Muscle layer of duodenum (tissue), 2 donors: ENCODE data around the gene PID1.

ENCODE experiments used
- H3K27ac ChIP-seq: one replicate; pipeline ENCODE4 v1.7.0; 2013; ENCODE audit warnings: mild to moderate bottlenecking, low read length
- H3K27me3 ChIP-seq: one replicate; pipeline ENCODE4 v1.7.0; 2013; ENCODE audit warnings: low read depth, mild to moderate bottlenecking, control low read depth, low read length
- H3K36me3 ChIP-seq, 2 donors: one replicate each; pipeline ENCODE4 v1.7.0; 2013; ENCODE audit warnings: low read length in 2 of 2, control low read depth in 1 of 2, mild to moderate bottlenecking in 1 of 2; ENCODE audit not compliant: insufficient read depth in 2 of 2, control insufficient read depth in 1 of 2
- H3K4me1 ChIP-seq, 2 donors: one replicate each; pipeline ENCODE4 v1.7.0; 2013; ENCODE audit warnings: low read length in 2 of 2, mild to moderate bottlenecking in 2 of 2, control low read depth in 1 of 2, moderate library complexity in 1 of 2; ENCODE audit not compliant: insufficient read depth in 2 of 2, control insufficient read depth in 1 of 2
- H3K4me3 ChIP-seq, 2 donors: one replicate each; pipeline ENCODE4 v1.7.0; 2013; ENCODE audit warnings: low read length in 2 of 2, low read depth in 1 of 2, mild to moderate bottlenecking in 1 of 2
- H3K9me3 ChIP-seq, 2 donors: one replicate each; pipeline ENCODE4 v1.7.0; 2013; ENCODE audit warnings: low read length in 2 of 2, control low read depth in 1 of 2, mild to moderate bottlenecking in 1 of 2; ENCODE audit not compliant: control insufficient read depth in 1 of 2
- donor health status: healthy.

Gene PID1

DNA sequence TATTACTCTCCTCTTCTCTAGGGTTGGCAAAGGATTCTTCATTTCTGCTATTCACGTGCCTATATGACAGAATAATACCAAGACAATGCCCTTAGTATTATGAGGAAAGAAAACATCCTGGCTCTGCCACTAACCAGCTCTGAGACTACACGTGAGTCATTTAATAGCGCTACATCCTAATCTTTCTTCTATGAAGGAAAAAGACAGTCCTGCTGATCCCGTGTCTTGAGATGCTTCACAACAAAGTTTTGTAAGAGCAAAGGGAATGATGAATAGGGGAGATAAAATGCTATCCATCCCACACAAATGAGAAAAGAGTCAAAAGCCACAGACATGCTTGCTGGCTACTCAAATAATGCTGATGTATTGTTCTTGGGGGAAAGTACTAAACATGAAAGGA lies 152.8 kb downstream of the PID1 start:
- Histone ChIP-seq H3K27me3 (no peaks in the 10 kb centered on the region), H3K9me3 (no peaks in the 10 kb centered on the region), H3K27ac (no peak overlapping the region), H3K36me3 (no peaks in the 10 kb centered on the region), H3K4me1 (no peaks in the 10 kb centered on the region), H3K4me3 (no peak overlapping the region)

DNA sequence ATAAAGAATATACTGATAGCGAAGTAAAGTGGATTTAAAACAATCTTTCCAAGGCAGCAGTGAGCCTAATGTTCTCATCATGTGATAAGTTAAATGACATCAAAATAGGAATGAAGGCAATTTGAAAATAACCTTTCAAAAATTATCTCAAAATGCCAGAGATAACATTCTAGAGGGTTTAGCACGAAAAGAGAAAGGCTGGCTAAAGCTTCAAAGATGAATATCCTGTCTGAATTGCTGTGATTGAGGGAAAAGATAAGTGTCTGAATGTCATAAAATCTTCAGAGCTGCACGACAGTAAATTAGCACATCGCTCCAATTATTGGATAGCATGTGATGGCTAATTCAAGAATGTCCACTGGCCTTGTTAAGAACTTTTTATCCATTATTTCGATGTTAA lies 159.3 kb downstream of the PID1 start:
- Histone ChIP-seq H3K27ac (no peak overlapping the region), H3K9me3 (no peaks in the 10 kb centered on the region), H3K27me3 (no peaks in the 10 kb centered on the region), H3K36me3 (no peaks in the 10 kb centered on the region), H3K4me1 (no peaks in the 10 kb centered on the region), H3K4me3 (no peak overlapping the region)

DNA sequence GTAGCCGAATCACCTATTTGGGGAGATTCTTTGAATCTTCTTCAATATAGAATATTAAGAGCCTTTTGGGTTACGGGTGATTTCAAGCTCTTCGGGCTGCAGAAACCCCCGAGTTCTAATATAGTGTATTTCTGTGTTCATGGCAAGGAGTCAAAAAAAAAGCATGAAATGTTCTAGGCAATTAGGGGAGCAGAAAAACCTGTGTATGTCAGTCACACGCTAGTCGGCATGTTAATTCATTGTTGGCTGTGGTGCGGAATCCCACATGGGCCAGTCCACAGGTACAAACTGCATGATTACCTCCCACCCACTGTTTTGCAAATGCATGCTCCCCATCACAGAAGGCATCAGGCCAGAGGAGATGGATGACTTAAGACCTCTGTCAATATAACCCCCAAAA lies 161.9 kb downstream of the PID1 start:
- Histone ChIP-seq H3K36me3 (no peaks in the 10 kb centered on the region), H3K9me3 (no peaks in the 10 kb centered on the region), H3K27me3 (no peaks in the 10 kb centered on the region), H3K27ac (no peak overlapping the region), H3K4me1 (no peaks in the 10 kb centered on the region), H3K4me3 (no peak overlapping the region)

DNA sequence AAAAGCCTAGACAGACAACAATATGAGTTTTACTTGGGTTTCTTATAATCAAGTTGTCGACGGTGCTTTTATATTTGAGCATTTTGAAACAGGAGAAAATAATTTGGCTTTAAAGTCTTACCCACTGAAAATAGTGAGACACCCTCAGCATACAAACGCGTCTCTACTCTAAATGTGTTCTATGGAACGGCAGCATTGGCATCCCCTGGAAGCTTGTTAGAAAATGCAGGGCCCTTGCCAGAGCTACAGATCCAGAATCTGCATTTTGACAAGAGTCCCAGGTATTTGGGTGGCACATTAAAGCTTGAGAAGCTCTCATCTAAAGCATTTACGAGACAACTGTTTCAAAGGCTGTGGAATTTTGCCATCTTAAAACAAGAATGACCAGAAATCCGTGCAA lies 163.5 kb downstream of the PID1 start:
- no peaks in the 10 kb centered on the region for H3K4me1 ChIP-seq
- no peak overlapping the region for H3K27ac ChIP-seq
- no peaks in the 10 kb centered on the region for H3K36me3 ChIP-seq
- H3K9me3 ChIP-seq = no peaks in the 10 kb centered on the region
- no peaks in the 10 kb centered on the region for H3K27me3 ChIP-seq
- no peak overlapping the region for H3K4me3 ChIP-seq

DNA sequence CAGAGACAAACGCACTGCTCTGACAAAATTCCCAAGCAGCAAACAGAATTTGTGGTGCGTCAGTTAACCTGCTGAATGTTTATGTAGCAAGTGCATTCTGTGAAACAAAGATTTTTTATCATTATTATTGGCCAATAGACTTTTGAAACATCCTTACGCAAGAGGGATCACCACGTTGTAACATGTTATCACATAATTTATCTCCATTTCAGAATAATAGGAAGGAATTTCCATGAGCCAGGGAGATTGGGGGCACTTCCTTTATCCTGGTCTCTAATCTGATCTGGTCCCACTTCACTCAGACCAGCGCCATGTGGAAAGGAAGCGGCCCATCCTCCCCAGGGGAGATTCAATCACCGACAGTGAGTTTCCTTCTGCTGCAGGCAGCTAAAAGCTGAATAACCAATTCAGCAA lies 166.1 kb downstream of the PID1 start:
- no peaks in the 10 kb centered on the region for H3K27me3 ChIP-seq

DNA sequence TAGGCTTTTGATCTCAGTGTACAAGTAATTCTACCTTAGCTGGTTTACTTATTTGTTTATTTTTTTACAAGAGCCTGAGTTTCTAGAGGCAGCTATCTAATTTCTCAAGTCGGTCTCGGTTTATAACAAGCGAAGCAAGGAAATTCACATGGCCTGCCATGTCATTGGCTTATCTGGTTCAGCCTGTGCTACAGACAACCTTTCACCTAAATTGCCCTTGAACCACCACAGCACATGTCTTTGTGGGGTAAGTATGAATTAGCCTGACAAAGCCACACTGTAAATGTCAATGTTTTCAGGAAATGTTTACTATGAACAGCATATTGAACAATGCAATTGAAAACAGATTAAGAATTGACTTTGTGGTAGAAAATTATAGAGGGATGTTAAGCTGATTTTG lies 167.1 kb downstream of the PID1 start:
- Histone ChIP-seq H3K4me3 (no peak overlapping the region), H3K27ac (no peak overlapping the region), H3K9me3 (no peaks in the 10 kb centered on the region), H3K27me3 (no peaks in the 10 kb centered on the region), H3K4me1 (no peaks in the 10 kb centered on the region), H3K36me3 (no peaks in the 10 kb centered on the region)

More for the DNA sequence above, 166.1 kb downstream of the PID1 start:
- Histone ChIP-seq H3K36me3 (no peaks in the 10 kb centered on the region), H3K4me1 (no peaks in the 10 kb centered on the region), H3K9me3 (no peaks in the 10 kb centered on the region), H3K27ac (no peak overlapping the region), H3K4me3 (no peak overlapping the region)

DNA sequence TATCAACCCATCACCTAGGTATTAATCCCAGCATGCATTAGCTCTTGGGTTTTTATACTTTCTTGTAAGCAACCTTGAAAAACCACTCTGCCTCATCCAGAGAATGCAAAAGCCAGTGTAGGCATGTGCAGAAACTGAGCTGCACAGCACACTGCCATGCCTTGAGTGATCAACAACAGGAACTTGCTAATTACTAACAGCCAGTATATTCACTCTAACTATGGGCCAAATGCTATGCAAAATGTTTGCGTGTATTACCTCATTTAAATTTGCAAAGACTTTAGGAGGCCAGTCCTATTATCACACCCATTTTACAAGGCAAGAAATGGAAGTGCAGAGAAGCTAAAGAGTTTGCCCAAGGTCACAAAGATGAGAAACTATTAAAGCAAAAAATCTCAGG lies 169.8 kb downstream of the PID1 start:
- H3K27me3 ChIP-seq = no peaks in the 10 kb centered on the region
- no peaks in the 10 kb centered on the region for H3K9me3 ChIP-seq
- H3K27ac ChIP-seq = no peak overlapping the region
- H3K36me3 ChIP-seq = no peaks in the 10 kb centered on the region
- no peak overlapping the region for H3K4me3 ChIP-seq
- H3K4me1 ChIP-seq = no peaks in the 10 kb centered on the region

DNA sequence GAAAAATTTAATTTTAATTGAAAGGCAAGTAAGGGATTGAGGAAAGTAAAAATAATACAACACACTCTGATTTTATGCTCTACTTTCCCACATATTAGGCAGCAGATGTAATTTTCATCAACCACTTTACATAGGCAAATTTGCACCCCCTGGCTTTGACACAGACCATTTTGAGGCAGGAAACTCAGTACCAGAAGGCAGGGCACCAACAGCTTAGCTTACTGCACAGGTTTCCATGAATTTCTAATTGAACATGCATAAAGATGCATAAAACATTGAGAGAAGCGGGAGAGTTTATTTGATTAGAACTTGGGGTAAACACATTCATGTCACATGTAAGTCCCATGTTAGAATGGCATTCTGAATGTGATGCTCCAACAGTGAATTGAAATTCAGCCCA lies 171.9 kb downstream of the PID1 start:
- Histone ChIP-seq H3K9me3 (no peaks in the 10 kb centered on the region), H3K36me3 (no peaks in the 10 kb centered on the region), H3K27ac (no peak overlapping the region), H3K4me3 (no peak overlapping the region), H3K4me1 (no peaks in the 10 kb centered on the region), H3K27me3 (no peaks in the 10 kb centered on the region)

DNA sequence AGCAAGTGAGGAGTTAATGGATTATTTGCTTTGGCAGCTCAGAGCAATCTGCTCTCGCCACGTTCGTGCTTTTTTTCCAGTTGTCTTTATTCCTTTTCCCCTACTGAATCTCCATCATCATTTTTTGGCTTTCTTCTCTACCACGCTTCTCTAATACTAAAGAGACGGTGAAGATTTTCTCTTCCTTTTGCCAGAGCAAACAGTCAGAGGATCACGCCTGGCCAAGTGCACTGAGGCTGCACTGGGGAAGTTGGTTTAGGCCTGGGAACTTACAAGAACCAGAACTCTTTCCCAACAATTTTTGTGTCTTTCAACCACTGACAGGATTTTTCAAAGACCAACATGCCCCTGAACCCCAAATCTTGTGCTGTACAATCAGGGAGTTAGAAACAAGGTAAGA lies 172.3 kb downstream of the PID1 start:
- H3K36me3 ChIP-seq = no peaks in the 10 kb centered on the region
- H3K27me3 ChIP-seq = no peaks in the 10 kb centered on the region
- H3K4me1 ChIP-seq = no peaks in the 10 kb centered on the region
- H3K27ac ChIP-seq = no peak overlapping the region
- no peaks in the 10 kb centered on the region for H3K9me3 ChIP-seq
- H3K4me3 ChIP-seq = no peak overlapping the region

DNA sequence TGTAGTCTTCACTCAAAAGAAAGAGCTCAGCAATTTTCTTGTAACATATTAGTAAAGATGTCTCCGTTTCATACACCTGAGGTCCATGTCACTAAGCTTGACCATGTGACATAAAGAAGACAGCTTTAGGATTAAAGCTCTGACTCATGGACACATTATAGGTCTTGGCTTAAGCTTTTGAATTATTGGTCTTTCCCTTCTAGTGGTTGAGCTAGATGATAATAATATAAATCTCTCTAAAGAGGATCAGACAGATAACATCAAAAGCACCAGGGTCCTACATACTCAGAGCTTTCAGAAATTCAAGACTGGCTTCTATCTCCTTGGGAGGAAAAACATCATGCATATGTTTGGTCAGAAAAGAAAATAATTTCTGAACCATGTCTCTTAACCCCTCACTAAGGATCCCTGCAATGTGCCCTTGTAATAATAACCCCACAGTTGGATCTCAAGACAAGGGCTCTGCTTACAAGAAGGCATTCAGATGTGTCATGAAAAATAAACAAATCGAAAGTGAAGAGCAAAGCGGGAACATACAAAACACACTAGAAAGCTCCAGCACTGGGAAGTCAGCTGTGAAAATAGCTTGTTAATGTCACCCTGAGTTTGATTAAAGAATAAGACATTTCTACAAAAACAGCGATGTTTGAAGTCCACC lies 174.5 kb downstream of the PID1 start:
- Histone ChIP-seq H3K4me1 (no peaks in the 10 kb centered on the region), H3K27me3 (no peaks in the 10 kb centered on the region), H3K27ac (no peak overlapping the region), H3K9me3 (no peaks in the 10 kb centered on the region), H3K36me3 (no peaks in the 10 kb centered on the region), H3K4me3 (no peak overlapping the region)

DNA sequence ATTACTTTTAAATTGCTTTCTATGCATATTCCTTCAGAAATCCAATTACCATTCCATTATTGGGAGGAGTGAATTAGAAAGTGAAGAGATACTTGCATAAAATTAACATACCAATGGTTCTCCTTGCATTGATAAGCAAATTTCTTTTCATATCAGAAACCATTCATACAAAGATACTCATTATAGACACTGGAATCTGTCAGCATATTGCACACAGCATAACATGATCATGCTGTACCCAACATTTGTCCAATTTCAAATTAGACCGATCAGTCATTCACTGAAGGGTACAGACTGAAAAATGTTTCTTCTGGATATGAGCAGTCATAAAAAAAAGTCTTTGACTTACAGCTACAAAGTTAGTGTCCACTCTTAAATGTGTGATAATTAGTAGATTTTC lies 175.6 kb downstream of the PID1 start:
- H3K9me3 ChIP-seq = no peaks in the 10 kb centered on the region
- H3K27me3 ChIP-seq = no peaks in the 10 kb centered on the region
- H3K27ac ChIP-seq = no peak overlapping the region
- H3K4me3 ChIP-seq = no peak overlapping the region
- no peaks in the 10 kb centered on the region for H3K36me3 ChIP-seq
- H3K4me1 ChIP-seq = no peaks in the 10 kb centered on the region

DNA sequence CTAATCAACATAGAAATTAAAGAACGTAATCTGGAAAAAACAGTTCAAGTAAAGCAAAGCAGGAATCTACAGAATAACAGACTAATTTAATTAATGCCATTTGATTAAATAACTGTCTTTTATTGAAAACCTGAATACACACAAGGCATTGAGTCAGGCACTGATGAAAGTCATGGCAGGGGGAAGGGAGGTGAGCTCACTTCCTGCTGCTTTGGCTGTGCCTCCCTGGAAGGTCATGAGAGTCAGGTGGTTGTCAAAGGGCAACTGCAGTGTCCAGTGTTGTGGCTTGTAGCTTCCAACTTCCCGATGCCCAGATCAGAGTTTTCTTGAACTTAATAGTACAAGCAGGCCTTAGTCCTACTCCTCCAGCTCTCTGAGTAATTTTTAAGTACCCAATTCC lies 180.9 kb downstream of the PID1 start:
- no peaks in the 10 kb centered on the region for H3K9me3 ChIP-seq
- H3K4me1 ChIP-seq = peaks cover 0 to 6% of the 10 kb centered on the region in 2 donors
- H3K36me3 ChIP-seq = no peaks in the 10 kb centered on the region
- no peaks in the 10 kb centered on the region for H3K27me3 ChIP-seq
- H3K4me3 ChIP-seq = no peak overlapping the region
- H3K27ac ChIP-seq = no peak overlapping the region
